ENCODE results near the gene PAX7.

The PAX7 gene

DNA sequence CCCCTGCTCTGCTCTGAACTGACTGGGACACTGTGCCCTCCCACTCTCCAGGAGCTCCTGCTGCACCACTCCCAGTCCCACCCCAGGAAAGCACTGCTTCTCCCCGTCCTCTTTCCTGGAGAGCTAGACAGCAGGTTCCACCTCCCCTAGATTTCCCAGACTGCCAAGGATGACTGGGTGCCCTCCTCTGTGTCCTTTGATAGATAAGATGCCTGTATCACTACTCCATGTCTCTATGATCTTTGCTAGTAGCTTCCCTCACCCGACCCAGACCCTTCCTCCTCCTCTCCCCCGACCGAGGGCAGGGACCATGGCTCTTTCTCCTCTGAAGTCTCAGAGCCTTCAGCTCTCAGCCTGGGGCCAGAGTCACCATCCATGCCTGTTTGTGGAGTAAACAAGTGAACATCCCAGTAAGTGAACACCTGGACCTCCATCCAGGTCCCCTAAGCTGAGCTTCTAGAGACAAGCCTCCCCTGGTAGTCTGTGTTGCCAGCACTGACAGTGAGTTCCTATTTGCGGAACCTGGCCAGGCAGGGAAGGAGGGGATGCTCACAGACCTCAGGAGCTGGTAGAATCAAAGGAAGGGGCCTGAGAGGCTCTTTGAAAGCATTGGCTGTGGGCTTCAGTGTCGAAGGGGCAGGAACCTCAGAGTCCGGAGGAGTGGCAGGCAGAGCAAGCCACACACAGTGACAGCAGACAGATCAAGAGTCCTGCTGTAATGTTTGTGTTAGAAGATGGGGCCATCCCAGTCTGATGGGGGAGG, 104.0 kb downstream of the PAX7 start:
- TF ChIP-seq, protein P1, sequence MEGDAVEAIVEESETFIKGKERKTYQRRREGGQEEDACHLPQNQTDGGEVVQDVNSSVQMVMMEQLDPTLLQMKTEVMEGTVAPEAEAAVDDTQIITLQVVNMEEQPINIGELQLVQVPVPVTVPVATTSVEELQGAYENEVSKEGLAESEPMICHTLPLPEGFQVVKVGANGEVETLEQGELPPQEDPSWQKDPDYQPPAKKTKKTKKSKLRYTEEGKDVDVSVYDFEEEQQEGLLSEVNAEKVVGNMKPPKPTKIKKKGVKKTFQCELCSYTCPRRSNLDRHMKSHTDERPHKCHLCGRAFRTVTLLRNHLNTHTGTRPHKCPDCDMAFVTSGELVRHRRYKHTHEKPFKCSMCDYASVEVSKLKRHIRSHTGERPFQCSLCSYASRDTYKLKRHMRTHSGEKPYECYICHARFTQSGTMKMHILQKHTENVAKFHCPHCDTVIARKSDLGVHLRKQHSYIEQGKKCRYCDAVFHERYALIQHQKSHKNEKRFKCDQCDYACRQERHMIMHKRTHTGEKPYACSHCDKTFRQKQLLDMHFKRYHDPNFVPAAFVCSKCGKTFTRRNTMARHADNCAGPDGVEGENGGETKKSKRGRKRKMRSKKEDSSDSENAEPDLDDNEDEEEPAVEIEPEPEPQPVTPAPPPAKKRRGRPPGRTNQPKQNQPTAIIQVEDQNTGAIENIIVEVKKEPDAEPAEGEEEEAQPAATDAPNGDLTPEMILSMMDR (IDR thresholded peaks at IDR 0.05; ENCODE audit: low read depth, low read length) = no peak
- no peak overlapping the region for H3K4me3 ChIP-seq (replicated peaks in 1 of 2; ENCODE audit: low read depth in 2 of 2, low read length in 2 of 2)
- DNase-seq (ENCODE audit: low read depth in 2 of 2) = no peak

DNA sequence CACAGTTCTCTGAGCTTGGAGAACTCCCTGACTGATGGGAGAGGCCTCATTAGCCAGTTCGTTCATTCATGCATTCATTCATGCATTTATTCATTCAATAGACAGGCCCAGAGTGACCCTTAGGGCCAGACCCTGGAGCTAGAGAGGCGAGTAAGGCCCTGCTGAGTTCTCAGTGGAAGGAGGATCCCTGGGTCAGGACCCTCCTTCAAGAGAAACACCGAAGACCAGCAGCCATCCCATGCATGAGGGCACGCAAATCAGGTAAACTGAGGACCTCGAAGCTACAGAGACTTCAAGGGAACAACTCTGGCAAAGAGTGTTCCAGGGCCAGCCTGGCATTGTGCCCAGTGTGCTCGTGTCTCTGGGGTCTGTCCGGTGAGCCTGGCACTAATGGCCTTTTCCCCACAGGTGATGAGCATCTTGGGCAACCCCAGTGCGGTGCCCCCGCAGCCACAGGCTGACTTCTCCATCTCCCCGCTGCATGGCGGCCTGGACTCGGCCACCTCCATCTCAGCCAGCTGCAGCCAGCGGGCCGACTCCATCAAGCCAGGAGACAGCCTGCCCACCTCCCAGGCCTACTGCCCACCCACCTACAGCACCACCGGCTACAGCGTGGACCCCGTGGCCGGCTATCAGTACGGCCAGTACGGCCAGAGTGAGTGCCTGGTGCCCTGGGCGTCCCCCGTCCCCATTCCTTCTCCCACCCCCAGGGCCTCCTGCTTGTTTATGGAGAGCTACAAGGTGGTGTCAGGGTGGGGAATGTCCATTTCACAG, 104.8 kb downstream of the PAX7 start:
- H3K4me3 ChIP-seq (replicated peaks in 1 of 2; ENCODE audit: low read depth in 2 of 2, low read length in 2 of 2) = no peak overlapping the region
- TF ChIP-seq, protein P1 (IDR thresholded peaks at IDR 0.05; ENCODE audit: low read depth, low read length) = no peak
- no peak for DNase-seq (ENCODE audit: low read depth in 2 of 2)

DNA sequence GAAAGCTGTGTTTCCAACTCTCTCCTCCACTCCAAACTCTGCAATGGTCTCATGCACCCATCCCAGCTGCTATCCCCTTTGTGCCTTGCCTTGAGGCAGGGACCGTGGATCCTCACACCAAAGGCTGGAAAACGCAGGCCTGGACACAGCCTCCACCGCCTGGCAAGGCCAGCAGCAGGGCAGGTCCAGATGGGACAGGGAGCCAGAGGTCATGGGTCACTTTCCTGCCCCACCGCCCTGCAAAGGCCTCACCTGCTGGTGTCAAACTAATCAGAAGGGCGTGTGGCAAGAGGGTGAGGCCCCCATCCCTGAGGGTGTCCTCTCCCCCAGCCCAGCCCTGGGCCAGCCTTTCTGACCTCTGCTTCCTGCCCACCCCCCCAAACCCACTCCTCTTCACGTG, 106.3 kb downstream of the PAX7 start:
- no peak overlapping the region for H3K4me3 ChIP-seq (replicated peaks in 1 of 2; ENCODE audit: low read depth in 2 of 2, low read length in 2 of 2)
- TF ChIP-seq, protein P1 (IDR thresholded peaks at IDR 0.05; ENCODE audit: low read depth, low read length) = no peak
- no peak for DNase-seq (ENCODE audit: low read depth in 2 of 2)

DNA sequence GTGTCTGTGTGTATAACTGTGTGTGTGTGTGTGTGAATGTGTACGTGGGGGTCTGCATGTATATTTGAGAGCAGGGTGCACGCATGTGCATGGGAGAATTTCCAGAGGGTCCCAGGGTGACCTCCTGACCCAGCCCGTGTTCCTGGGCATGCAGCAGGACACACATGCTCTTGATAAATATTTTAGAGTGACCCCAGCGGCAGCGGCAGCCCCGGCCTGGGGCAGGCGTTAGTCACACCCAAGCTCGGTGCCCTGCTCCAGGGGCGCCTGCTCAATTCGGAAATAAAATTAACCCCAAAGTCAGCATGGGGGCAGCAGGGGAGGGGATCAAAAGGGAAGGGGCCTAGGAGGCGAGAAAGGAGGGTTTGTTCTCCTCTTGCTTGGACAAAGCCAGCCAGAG, 107.5 kb downstream of the PAX7 start:
- H3K4me3 ChIP-seq (replicated peaks in 1 of 2; ENCODE audit: low read depth in 2 of 2, low read length in 2 of 2) = no peak overlapping the region
- DNase-seq (ENCODE audit: low read depth in 2 of 2) = no peak
- TF ChIP-seq, protein P1 (IDR thresholded peaks at IDR 0.05; ENCODE audit: low read depth, low read length) = no peak

DNA sequence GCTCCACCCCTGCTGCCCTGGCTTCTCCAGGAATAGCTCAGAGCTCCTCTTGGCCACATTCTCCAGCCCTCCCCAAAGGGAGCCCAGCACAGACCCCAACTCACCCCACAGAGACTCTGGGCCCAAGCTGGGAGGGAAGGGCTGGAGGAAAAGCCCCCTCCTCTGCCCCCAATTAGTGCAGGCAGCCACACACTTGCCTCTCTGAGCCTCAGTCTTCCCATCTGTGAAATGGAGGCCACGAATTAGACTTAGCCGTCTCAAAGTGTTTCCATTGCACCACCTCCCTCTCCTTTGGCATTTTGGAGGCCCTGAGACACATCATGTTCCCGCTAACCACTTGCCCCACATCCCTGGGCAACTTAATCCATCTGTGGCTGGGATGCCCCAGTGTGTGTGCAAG, 108.0 kb downstream of the PAX7 start:
- no peak overlapping the region for H3K4me3 ChIP-seq (replicated peaks in 1 of 2; ENCODE audit: low read depth in 2 of 2, low read length in 2 of 2)
- no peak for DNase-seq (ENCODE audit: low read depth in 2 of 2)
- TF ChIP-seq, protein P1 (IDR thresholded peaks at IDR 0.05; ENCODE audit: low read depth, low read length) = no peak

DNA sequence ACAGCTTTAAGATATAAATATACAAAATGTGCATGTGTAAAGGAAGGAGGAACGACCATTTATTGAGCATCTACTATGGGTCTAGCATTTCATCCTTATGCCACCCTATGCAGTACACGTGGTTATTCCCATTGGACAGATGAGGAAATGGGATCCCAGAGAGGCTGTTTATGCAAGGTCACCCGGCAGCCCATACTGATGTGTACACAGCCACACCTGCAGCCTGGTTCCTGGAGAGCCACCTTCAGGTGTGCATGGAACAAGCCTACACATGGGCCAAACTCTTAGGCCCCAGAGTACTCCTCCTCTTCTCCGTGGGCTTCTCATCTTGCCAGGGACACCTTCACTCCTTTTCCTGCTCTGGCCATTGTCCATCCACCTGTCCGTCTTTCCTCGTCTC, 108.8 kb downstream of the PAX7 start:
- no peak overlapping the region for H3K4me3 ChIP-seq (replicated peaks in 1 of 2; ENCODE audit: low read depth in 2 of 2, low read length in 2 of 2)
- TF ChIP-seq, protein P1 (IDR thresholded peaks at IDR 0.05; ENCODE audit: low read depth, low read length) = no peak
- no peak for DNase-seq (ENCODE audit: low read depth in 2 of 2)

Measured in cardiac fibroblast (primary cell).